CD4-positive, alpha-beta T cell treated with Interleukin-15 for 1 hour (primary cell): Measurements from ENCODE around the gene CST11.
A peak's percentile ranks its signal among the peaks of the same experiment; 100 is the strongest.

Experiments
- DNase-seq: peaks from one replicate; pipeline ENCODE4 v3.0.0-alpha.2; 2020

CST11 gene

GRCh38 chr20:23419995-23420901 is 32.4 kb downstream of the CST11 start:
- peak; percentile 32 for DNase-seq

DNA sequence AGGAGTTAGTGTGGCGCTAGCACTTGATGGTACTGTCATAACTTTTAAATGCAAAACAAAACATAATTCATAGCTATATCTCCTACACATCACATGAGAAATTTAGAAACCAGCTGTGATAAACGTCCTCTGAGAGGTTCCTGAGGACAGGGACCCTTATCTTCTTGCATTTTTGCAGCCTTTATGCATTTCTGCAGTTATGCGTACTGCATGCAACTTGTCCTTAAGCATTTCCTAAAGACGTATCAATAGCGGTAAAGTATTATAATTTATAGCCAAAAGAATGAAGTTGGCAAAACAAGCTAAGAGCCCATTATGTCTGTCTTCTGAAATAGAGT is 33.0 kb downstream of the CST11 start:
- DNase-seq, result no peak

DNA sequence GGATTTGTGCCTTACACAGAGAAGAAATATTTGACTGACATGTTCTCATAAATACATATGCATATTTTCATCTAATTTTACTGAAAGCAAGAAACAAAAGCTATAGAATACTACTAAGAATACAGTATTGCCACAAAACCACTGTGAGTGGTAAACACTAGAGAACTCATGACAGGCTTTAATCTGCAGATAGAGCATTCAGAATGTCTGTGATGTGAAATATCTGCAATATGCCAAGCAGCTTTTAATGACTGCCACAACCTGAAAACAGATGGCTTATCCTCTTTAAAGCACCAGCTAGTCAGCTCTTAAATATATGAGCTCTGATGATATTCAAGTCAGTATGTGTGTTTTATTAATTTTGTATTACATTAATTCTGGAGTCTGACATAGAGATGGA is 34.8 kb downstream of the CST11 start:
- DNase-seq, result no peak

DNA sequence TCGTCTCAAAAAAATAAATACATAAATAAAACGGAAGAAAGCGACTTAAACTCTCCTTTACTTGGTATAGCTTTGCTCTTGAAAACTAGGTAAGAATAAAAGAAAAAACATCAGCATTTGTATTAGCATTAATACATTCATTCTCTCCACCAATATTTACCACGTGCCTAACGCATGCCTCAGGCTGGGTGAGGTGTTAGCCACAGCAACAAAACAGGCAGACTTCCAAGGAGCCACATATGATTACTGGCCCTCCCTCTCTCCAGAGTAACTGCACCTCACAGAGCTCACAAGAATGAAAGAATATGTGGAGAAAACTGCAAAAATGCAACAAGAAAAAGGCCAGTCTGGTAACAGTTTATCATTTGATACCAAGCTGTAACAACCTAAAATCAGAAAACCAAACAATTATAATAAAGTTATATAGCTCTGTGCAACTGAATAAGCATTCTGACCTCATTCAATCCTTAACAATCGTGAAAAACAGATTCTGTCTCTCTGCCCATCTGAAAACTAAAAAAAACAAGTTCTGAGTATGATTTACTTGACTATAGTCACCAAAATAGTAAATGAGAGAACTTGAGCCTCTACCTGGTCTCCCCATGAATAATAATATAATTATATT is 36.6 kb downstream of the CST11 start:
- no peak for DNase-seq

DNA sequence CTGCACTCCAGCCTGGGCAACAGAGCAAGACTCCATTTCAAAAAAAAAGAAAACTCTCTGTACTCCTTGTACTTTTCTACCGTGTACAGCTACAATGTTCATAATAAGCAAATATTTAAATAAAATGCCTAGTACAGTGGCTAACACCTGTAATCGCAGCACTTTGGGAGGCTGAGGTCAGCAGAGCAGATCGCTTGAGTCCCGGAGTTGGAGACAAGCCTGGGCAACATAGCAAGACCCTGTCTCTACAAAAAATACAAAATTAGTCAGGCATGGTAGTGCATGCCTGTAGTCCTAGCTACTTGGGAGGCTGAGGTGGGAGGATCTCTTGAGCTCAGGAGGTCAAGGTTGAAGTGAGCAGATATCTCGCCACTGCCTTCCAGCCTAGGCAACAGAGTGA is 37.1 kb downstream of the CST11 start:
- DNase-seq, result no peak

- DNase-seq, result no peak
These were observed 38.0 kb downstream of the CST11 start for GRCh38 chr20:23414526-23415188.

DNA sequence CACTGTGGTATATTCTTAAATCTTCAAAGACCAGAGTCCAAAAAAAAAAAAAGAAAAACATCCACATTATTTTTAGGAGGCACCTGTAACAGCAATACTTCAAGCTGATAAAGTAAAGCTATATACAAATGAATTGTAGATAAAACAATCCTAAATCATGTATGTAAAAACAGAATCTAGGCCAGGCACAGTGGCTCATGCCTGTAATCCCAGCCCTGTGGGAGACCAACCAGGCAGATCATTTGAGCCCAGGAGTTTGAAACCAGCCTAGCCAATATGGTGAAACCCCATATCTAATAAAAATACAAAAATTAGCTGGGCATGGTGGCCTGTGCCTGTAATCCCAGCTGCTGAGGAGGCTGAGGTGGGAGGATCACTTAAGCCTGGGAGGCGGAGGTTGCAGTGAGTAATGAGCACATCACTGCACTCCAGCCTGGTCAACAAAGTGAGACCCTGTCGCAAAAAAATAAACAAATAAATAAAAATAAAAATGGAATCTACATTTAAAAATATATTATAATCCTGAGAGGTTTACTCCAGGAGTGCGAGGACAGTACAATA is 38.7 kb downstream of the CST11 start:
- no peak for DNase-seq

- DNase-seq, result no peak
These were observed 40.6 kb downstream of the CST11 start for GRCh38 chr20:23412026-23412425.

- DNase-seq, result no peak
These were observed 41.6 kb downstream of the CST11 start for GRCh38 chr20:23410916-23411695.

- no peak for DNase-seq
These were observed 42.9 kb downstream of the CST11 start for GRCh38 chr20:23409800-23410199.

GRCh38 chr20:23408957-23409356 is 43.7 kb downstream of the CST11 start:
- no peak for DNase-seq

DNA sequence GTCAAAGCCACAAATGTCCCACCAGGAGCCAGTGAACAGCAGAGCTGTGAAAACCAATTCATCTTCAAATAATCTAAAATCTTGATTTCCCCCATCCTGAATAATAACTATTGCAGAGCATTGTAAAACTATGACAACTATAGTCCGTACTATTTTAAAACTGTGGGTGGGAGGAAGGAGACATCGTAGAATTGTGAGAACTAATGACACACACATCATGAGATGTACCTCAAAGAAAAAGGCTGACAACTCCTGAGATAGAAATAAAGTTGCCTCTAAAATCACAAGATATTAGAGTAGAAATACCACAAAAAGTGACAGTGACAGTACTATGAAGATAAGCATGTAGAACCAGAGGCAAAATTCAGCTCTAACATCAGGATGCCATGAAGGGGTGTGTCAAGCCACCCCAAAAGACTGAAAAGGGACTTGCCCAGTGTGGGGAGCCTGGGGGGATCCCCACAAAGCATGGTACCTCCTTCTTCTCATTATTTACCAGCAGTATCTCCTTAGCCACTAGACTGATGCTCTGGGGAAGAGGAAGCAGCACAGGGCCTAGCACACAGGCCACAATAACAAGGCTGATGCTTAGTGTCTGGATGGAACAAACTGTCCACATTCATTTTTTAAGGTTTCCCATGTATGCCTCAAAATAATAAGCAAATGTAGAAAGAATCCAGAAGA is 44.8 kb downstream of the CST11 start:
- peak; percentile 42 for DNase-seq

DNA sequence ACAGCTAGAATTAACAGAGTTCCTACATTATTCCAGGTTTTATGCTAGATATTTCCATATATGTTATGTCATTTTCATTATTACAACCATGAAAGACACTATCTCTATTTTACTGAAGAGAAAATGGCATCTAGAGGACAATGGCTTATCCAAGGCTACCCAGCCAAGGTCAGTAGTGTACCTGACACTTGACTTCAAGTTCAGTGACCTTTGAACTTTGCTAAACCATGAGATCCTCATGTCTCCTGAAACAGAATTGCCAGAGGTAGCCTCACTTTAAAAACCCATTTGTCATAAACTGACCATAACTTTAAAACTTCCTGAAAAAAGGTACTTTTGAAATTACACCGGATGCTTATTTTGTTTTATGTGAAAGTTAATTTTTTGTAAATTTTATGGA is 45.8 kb downstream of the CST11 start:
- no peak for DNase-seq

GRCh38 chr20:23404196-23404595 is 48.5 kb downstream of the CST11 start:
- no peak for DNase-seq

DNA sequence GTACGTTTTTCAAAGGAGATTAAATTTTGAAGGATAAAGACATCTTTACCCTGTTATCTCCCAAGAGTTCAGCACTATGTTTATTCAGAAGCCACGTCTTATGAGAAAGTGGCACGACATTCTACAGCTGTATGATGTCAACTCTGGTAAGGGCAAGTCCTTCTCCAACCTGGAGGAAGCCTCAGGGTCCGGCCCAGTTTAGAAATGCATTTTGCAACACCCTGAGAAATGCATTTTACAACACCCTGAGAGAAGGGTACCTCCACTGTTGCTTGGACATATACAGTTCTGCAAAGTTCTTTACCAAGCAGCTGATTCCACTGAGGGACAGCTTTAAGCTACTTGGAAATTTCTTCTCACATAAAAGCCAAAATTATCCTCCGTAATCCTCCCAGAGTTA is 48.9 kb downstream of the CST11 start:
- DNase-seq, result no peak

DNA sequence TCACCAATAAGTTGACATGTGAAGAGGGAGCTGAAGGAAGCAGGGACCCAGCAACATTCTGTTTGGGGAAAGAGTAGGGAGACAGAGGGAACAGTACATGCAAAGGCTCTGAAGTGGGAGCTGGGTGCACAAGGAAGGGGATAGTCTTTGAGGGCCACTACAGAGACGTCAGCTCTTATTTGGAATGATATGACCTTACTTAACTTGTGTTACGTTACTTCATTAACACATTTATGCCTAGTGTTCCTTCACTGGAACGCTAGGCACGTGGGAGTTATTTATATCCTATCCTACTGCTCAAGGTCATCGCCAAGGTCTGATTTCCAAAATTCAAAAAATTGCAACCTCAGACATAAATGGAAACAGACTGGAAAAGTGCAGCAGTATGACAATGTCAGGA is 51.6 kb downstream of the CST11 start:
- no peak for DNase-seq
